GM21825 (cell line): ENCODE results near the gene AKAIN1.

ENCODE experiments used
- ATAC-seq: cut with Tn5 transposase; IDR thresholded peaks from one replicate; pipeline ENCODE4 v1.9.1; 2021; ENCODE audit warnings: mild to moderate bottlenecking, moderate library complexity; ENCODE audit not compliant: unreplicated experiment

The AKAIN1 gene, protein sequence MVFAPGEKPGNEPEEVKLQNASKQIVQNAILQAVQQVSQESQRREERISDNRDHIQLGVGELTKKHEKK

DNA sequence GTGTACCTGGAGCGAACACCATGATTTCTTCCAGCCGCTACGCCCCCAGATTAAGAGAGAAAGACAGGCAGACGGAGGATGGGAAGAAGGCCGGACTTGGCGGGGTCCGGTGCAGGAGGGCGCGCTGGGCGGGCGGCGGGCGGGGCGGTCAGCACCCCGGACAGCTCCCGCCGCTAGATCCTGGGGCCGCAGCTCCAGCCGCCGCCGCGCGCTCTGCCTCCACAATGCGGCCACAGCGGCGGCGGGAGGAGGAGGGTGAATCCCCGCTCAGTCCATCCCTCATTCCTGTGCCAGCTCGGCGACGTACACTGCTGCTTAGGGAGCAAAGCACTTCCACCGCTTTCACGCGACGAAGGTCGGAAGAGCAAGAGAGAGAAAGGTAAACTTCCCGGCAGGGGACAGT is at the start of gene AKAIN1:
AKAIN1 (minus strand) TSS at position 226 of the 403 bp plus-strand sequence; CDS start at position 22, 204 bp downstream.
- no peak for ATAC-seq

DNA sequence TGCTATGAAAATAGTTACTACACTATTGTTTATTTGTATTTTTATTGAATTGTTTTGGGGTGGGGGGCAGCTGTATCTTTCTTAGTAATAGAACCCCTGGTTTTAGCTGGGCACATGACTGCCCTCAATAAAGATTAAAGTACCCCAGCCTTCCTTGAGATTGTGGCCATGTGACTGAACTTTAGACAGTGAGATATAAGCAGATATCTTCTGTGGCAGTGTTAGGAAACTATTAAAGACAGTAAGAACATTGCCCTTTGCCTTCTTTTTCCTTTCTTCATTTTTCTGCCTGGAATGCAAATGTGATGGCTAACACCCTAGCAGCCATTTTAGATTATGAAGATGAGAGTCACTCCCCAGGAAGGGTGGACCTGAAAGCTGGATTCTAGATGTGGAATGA is 47.9 kb upstream of the AKAIN1 start:
- ATAC-seq = no peak

DNA sequence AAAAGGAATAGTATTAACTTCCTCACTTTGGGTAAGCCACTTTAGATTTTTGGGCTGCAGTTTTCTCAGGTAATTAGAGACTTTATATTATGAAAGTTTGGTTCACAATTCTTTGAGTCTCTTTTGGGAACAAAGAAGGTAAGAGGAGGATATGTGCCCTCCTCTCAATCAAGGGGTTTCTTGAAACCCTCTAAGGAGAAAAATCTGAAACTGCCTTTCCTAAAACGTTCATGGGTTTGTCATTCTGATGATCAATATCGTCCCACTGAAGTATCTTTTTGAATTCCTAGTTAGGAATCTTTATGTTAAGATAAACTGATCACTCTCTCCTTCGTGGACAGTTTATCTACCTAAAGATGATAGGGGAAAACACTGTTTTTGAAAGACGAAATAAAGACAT is 42.4 kb upstream of the AKAIN1 start:
- no peak for ATAC-seq

DNA sequence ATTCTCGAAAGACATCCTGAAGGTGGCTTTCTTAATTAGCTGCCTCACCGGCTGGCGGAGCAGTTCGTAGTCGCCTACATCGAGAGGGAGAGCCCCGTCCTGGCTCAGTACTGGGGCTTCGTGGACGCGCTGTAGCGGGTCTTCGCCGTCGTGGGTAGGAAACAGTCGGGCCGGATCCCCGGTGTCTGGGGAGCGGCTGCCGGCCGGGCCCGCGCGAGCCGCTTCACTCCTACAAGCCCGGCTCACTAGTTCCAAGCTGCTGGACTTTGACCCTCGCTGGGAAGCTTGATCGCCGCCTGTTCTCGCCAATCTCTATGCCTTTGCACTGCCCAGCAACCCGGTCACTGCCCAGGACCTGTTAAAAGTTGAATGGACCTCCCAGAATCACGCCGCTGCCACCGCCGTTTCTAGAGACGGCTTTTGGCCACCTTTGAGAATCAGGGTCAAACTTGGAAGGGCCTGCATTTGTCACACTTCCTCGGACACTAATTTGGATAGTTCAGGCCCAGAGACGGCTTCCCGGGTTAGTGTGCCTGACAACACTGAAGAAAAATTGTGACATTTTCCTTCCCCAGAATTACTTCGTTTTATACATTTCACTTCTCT is 41.4 kb upstream of the AKAIN1 start:
- ATAC-seq = peak; percentile 39

DNA sequence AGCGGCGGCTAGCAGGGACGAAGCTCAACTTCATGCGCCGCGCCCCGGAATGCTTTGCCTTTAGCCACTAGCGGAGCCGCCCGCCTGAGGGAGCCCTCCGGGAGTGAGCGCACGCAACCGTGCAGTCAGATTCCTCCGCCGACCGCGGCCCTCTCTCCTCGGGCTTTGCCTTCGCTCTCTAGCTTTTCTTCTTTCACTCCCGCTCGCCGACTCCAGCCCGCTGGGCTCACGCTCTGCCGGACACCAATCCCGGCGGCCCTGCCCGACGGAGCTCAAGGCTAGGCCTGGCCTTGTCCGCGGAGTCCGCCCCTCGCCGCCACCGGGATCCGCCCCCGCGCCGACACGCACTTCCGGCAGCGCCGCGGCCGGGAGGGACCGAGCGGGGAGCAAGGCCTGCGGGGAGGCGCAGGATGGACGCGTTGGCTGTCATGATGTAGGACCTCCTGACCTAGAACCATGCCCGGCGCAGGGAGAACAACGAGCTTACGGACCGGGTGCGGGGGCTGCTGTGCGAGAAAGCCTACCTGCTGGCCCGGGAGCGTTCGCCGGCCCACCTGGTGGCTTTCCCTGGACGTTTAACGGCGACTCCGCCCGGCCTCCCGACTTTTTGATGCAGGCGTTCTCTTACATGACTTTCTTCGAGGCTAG is 40.8 kb upstream of the AKAIN1 start:
- ATAC-seq = peak; percentile 92

DNA sequence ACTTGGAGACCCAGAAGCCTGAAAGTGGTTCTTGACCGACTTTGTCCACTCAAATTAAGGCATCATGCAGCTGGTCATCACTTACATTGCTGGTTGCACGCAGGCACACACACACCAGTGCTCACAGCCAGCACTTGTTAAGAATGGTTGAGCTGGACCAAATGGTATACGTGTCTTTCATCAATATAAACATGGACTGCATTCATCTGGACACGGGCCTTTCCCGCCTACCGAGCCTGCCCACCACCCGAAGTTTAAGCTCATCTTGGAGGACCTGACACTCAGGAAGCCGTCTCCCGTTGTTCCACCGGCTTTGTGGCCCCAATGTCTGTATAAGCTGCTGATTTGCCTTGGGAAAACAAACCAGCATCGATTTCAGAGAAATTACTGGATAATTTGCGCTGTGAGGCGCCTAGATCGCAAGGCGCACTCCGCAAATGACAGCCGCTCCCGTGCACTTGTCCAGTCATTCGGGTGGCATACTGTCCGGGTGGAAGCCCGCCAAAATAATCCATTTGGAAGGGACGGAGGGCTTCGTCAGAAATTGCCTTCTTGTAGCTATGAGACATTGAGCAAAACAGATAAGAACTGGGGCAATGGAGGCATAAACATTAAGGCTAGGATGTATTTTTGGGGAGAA is 40.1 kb upstream of the AKAIN1 start:
- ATAC-seq = peak; percentile 28

DNA sequence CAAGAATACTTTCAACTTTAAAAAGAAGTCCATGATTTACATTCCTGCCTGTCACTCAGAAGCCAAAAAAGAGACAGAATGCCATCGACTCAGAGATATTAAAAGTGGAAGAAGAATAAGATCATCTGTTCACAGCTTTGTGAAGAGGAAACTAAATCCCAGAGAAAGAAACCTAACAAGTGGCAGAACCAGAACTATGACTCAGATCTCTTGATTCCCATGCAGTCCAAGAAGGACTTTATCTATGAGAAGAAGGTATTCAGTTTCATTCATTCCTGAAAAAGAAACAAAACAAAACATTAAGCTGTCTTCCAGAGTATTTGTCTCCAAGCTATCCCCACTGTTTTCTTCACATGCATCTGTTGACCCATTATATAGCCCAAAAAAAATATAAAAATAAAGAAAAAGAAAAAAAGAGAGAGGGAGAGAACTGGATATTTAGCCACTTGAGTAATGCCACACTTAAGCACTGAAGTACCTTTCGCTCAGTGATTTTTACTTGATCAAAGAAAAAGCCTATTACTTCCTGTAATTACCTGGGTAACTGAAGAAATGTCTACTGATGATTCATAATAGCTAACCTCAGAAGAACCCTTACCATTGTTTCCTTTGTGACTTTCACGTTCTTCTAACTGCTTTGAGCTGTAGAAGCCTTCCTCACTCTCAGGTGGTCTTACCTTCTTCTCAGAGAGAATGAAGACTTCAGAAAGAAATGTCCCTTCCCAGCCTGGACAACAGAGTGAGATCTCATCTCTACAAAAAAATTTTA is 17.7 kb upstream of the AKAIN1 start:
- no peak for ATAC-seq

DNA sequence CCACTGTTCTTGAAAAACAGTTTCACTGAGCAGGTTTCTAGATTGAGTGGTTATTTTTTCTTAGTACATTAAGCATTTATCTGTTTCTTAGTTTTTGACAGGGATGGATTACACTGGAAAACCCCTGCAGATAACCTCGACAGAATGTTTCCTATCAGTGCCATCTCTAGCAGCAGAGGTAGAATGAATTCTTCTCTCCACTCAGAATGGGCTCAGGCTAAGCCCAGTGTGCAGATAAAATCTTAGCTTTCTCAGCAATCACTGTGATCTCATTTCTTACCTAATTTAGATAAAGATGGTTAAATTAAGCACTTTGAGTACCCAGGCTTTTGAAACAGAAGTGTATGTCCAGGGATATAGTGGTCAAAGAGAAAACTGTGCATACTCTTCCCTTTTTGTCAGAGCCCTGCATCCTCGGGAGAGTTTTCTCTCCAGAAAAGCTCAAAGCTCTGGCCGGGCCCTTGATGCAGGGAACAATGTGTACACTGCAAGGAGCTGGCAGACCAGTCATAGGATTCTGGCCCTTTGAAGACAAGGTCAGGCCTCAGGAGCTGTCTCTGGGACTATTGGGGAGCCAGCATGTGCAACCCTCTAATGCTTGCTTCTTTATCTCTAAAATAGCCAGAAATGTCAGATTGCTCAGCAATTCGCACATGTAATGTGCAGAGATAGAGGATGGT is 10.6 kb upstream of the AKAIN1 start:
- ATAC-seq = no peak

DNA sequence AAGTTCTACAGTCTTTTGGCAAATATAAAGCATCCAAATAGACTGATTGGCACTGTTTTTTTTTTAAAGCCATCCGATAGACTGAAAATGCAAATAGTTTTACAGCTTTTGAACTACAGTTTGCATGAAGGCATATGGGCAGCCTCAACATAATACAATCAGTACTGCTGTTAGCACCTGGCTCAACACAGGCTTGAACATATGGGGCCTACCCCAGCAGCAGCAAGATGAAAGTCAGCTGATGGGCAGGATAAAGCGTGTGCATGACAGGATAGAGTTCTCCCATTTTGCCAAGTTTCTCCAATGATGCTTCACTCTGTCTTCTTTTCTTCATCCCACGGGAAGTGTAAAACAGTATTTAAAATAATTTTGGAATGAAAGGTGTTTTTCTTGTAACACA is 1.3 kb upstream of the AKAIN1 start:
- no peak for ATAC-seq

DNA sequence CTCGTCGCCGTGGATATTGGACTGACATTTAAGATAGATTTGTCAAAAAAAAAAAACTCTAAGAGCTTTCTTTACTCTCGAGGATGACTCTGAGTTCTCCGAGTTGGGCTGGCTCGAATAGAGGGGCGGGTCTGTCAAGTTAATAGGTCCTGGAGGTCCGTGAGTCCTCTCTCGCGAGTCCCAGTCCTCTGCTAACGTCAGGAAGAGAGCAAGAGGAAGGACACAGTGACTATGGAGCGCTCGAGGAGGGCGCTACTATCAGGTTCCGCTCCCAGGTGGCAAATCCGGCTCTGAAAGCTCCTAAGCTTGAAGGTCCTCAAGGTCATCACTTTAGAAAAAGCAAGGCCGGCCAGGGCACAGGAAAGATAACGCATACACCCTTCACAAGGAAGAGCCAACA is 404 bp upstream of the AKAIN1 start:
- no peak for ATAC-seq

DNA sequence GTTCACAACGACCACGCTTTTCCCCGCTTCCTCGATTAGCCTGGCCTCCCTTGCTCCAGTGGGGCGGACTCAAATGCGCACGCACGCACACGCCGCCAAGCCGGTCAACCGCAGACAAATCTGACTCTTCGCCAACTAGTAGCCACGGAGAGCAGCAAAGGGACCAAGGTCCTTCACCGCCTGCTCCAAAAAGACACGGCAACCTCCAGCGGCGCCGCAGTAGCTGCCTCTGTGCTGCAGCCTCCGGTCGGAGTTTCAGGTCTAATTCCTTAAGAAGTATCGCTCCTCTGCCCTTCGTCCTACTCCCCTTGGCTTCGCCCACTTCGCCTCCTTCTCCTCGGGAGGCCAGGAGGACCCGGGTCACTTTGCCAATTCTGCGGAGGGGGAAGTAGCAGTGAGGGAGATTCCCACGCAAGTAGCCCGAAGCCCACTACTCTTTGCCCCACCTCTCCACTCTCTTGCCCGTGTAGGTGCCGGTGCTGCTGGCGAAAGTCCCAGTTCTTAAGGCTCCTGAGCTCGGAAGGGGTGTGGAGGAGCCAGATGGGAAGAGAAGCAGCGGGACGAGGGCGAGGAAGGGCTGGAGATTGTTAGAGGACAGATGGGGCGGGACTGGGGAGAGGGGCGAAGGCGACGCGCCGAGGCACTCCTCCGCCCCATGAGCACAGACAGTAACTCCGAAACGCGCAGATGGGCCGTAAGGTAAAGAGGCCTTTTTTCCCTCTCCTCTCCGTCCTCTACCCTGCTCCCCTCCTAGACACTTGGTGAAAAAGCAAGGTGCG is 615 bp downstream of the AKAIN1 start:
- ATAC-seq = no peak

DNA sequence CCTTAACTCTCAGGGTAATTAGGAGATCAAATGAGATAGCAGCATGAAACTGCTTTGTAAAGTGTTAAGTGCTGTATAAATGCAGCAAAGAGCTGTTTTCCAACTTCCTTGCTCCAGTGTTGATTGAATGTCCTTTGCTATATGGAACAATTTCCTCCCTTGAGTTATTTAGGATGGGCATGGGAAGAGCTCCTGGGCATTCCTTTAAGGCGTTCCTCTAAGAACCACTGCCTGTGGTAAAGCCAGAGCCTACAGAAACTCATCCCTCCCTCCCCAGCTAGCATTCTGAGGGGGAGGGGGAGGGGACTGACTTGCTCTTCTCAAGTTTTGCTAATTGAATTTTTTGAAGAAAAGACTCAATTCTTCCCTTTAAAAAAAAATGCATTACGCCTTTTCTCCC is 1.4 kb downstream of the AKAIN1 start:
- no peak for ATAC-seq

DNA sequence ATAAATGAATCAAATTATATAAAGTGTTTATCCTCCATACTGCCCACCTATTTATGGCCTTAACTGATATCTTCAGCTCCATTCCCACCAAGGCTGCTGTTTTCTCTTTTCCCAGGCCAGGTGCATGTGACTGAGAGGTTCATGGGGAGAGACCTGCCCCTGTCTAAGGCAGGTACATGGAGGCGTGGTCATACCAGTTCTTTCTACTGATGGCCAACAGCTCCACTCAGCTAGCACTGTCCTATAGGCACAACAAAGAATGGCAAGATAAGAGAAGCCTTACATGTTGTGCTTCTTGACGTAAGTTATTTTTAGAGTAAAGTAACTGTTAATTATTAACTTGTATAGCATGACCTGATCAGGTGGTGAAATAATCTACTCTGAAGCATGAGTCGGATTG is 16.8 kb downstream of the AKAIN1 start:
- ATAC-seq = no peak

DNA sequence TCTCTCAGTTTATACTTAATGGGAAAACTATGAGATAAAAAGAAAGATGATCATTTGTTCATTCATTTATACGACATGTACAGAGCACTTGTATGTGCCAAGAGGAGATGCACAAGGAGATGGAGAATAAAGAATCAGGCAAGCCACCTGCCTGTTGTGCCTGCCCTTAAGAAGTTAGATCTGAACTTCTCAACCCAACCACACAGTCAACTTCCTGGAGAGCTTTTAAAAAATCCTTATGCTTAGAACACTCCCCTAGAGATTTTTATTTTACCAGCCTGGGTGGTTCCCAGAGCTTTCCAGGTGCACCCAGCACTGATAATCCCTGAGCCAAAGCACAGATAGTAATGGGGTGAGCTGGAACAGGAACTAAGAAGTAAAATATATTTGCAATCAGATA is 18.5 kb downstream of the AKAIN1 start:
- ATAC-seq = no peak

DNA sequence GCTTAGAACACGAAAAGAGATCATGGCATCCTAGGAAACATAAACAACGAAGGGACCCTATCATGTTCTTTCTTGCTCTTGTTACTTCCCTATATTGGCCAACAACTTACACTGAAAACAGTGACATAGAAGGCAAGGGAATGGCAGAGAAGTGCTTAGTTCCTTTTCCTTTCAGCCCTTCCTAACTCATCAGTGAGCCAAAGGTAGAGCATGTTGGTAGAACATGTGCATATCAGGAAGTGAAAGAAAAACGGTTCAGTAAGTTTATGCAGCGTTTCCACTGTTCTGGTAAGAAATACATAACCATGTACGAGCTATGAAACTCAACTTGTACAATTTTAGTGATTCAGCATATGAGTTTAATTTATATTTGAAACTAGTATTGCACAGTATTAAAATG is 21.7 kb downstream of the AKAIN1 start:
- peak; percentile 77 for ATAC-seq

DNA sequence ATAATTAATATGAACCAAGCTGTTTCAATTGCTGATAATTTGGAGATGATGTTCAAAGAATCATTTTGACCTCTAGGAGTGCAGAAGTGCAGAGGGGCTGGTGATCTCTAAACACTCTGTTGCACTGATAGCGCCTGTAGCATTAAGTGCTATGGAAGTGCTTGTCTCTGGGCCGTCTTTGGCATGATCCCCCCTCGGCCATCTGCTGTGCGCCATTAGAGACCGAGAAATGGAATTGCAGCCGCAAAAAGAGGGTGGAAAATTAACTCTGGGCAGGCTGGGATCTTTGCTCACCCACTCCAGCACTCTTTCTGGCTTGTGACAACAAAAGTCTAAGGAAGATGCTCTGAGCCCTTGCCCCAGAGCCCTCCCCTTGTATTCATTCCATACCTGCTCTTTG is 23.4 kb downstream of the AKAIN1 start:
- ATAC-seq = no peak

DNA sequence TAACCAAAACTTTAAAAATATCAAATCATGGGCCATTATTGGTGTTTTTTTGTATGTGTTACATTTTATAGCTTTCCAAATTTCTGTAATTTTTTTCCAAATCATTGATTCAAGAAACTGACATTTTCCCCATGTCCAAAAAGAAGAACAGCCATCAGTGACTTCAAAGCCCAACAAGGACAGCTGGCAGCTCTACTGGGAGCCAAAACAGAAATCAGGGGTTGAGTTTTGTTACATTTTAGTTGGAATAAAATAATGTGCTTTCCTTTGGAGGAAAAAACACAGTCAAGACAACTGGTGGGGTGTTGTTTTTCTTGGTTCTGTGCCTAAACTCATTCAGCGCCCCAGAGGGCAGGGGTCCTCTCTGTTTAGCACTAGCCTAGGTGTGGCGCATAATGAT is 23.8 kb downstream of the AKAIN1 start:
- no peak for ATAC-seq

DNA sequence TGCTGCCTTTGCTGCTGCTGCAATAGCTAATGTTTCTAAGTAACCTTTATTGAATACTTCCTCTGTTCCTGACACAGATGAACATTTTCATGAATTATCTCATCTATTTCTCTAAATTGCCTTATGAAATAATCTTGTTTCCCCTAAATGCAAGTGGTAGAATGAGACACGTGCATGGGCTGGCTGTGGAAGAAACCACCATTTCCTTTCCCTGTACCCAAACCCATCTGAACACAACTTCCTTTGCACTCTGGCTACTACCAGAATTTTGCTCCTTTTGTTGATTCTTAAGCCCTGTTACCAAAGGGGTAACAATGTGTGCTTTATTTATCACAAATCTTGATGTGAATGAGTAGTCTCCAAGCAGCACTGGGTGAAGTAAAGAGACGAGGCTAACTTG is 29.2 kb downstream of the AKAIN1 start:
- no peak for ATAC-seq

DNA sequence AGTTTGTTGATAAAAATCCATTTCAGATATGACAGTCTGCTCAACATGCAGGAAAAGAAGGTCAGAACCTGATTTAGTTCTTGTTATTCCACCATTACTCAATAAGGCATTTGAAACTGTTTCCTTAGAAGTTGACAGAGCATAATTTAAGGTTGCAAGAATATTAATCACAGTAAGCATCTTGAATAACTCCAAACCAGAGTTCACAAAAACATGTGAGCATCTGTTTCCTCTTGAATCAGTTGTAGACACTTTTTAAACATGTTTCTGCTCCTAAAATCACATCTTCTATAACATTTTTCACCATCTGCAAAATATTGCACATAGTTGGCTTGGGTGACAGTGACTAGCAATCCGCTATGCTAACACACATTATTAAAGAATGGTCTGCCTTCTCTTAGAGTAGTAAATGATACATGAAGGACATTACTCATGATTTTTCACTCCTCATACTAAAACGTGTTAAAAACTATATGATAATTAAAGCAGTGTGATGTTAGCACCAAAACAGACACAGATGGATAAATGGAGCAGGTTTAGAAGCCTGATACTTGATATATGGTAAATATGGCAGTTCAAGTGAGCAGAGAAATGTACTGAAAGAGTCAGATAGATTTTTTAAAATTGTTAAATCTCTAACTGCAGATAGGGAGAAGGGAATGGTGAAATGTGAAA is 30.3 kb downstream of the AKAIN1 start:
- ATAC-seq = no peak

DNA sequence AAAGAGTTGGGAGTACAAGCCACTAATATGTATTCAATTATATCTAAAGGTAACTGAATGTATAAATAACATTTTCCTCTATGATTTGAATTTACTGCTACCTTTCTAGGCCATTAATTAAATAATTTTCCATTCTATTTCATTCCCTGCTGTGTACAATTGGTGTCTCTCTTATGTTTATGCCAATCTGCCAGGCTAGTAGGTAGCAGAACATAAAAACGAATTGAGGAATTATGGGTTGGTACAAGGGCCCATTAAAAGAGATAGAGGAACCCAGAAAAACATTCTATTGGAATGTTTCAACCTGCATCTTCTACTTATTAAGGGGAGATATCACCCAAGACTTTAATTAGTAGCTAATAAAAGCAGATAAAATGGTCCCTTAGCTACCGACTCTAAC is 32.2 kb downstream of the AKAIN1 start:
- ATAC-seq = no peak
